Activated CD4-positive, alpha-beta T cell treated with anti-CD3 and anti-CD28 coated beads, Interleukin-2, amount 10 ng/mL, durations not matched to agents 24 days and 14 days (primary cell): Measurements from ENCODE around the gene DPH6. TPM values are rescaled to one million over a fixed set of nuclear protein-coding genes. Genes with fewer than 3 reads are reported as not detected.
"Not testable (repeated sequence)": the region's sequence is repeated elsewhere in the genome, so short reads cannot be mapped to it uniquely, and the experiment has no call there.

Source experiments
- DNase-seq: peaks from one replicate; pipeline ENCODE4 v3.0.0; 2022
- H3K27ac Mint-ChIP-seq: one replicate; pipeline ENCODE4 v1.8.0; 2022; ENCODE audit warnings: mild to moderate bottlenecking, mixed read lengths
- H3K27me3 Mint-ChIP-seq: one replicate; pipeline ENCODE4 v1.8.0; 2022; ENCODE audit warnings: mixed read lengths
- H3K36me3 Mint-ChIP-seq: one replicate; pipeline ENCODE4 v1.8.0; 2022; ENCODE audit warnings: low read depth, mild to moderate bottlenecking, mixed read lengths
- H3K4me1 Mint-ChIP-seq: one replicate; pipeline ENCODE4 v1.8.0; 2021; ENCODE audit warnings: mixed read lengths
- H3K4me3 Mint-ChIP-seq: one replicate; pipeline ENCODE4 v1.8.0; 2022; ENCODE audit warnings: mild to moderate bottlenecking, moderate library complexity, mixed read lengths
- H3K9me3 Mint-ChIP-seq: one replicate; pipeline ENCODE4 v1.8.0; 2021; ENCODE audit warnings: mixed read lengths
- intact Hi-C: fragments of 100-400 bp; cut with micrococcal nuclease; formaldehyde crosslinking; loops from one replicate; pipeline ENCODE4 v1.15.1; 2023
- total RNA-seq: library from RNA; stranded (reverse); gene quantifications from 2 replicates; pipeline ENCODE4 v1.2.3, GENCODE V29; 2022

Gene DPH6
- total RNA-seq, 1 donor from 2014 or later = 15.2 TPM

DNA sequence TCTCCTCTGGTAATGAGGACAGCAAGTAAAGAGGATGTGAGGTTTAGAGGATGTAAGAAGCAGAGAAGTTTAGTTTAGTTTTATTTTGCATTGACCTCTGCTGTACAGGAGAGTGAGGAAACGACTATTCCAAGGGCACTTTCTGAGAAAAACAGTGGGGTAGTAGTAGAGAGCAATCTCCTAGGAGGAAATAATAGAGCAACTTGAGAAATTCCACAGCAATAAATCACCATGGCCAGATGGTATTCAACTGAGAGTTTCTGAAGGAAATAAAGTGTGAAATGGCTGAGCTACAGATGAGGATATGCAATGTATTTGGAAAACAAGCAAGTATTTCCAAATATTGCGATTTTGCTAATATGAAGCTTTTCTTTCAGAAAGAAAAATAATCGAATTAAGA is 118.9 kb downstream of the DPH6 start:
- Mint-ChIP-seq H3K27me3 (no peaks in the 10 kb centered on the region), H3K27ac (no peak overlapping the region), H3K36me3 (no peaks in the 10 kb centered on the region), H3K9me3 (no peaks in the 10 kb centered on the region), H3K4me1 (no peaks in the 10 kb centered on the region), H3K4me3 (no peak overlapping the region)
- no peak for DNase-seq
- intact Hi-C loops = no loop called here

DNA sequence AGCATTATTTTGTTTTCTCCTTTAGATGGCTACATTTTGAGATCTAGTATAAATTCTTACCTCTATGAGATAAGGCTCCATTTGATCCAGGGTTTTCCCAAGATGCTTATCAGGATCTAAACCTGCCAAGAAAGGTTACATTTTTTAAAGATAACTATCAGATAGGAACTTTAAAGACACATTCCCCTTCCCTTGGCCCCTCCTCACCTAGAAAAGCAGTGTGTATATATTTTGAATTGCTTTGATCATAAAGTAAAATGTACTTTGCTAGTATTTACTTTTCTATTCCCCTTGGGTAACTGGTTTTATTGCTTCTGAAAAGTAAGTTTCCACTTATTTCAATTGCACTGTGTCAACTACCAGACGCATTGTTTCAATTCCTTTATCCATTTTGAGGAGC is 135.2 kb downstream of the DPH6 start:
- Mint-ChIP-seq H3K4me3 (no peak overlapping the region), H3K27ac (no peak overlapping the region), H3K4me1 (no peaks in the 10 kb centered on the region), H3K36me3 (no peaks in the 10 kb centered on the region), H3K9me3 (no peaks in the 10 kb centered on the region), H3K27me3 (no peaks in the 10 kb centered on the region)
- no peak for DNase-seq
- intact Hi-C loops = no loop called here

DNA sequence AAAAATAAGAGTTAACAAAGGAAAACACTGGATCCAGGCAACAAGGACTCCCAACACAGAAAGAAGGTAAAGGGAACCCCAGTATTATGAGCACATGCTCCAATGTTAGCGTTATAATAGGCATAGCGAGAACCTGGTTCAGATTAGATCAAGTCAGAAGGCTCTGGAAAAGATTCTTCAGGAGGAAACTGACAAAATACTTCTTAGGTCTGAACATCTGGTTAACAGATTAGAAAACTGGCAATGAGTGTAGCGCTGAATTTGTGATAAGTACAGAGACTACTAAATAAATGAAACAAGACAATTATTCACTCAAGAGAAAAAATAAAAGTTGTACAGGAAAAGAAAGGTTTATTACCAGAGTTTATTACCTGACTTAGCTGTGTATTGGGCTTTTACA is 146.1 kb downstream of the DPH6 start:
- H3K9me3 Mint-ChIP-seq = no peaks in the 10 kb centered on the region
- no peak overlapping the region for H3K27ac Mint-ChIP-seq
- H3K27me3 Mint-ChIP-seq = no peaks in the 10 kb centered on the region
- H3K4me3 Mint-ChIP-seq = no peak overlapping the region
- H3K4me1 Mint-ChIP-seq = no peaks in the 10 kb centered on the region
- intact Hi-C loops = no loop called here
- H3K36me3 Mint-ChIP-seq = no peaks in the 10 kb centered on the region
- no peak for DNase-seq

DNA sequence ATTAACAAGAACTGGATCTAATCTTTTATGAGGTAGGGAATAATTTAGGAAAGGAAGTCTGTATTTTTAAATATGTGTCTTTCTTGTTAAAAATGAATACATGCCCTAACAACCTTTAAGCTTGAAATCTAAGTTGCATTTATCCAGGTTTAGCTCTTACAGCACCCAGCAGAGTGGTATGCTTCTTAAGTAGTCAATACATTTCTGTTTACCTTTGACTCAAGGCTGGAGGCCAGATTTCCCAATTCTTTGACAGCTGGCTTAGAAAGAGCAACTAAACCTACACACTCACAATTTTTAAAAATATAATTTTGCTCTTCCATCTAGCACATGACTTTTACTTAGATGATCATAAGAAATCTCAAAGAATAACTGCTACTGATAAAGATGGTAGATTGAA is 148.9 kb downstream of the DPH6 start:
- H3K4me3 Mint-ChIP-seq = no peak overlapping the region
- H3K9me3 Mint-ChIP-seq = no peaks in the 10 kb centered on the region
- no peaks in the 10 kb centered on the region for H3K36me3 Mint-ChIP-seq
- no peak for DNase-seq
- H3K27ac Mint-ChIP-seq = no peak overlapping the region
- intact Hi-C loops = no loop called here
- H3K4me1 Mint-ChIP-seq = no peaks in the 10 kb centered on the region
- no peaks in the 10 kb centered on the region for H3K27me3 Mint-ChIP-seq

DNA sequence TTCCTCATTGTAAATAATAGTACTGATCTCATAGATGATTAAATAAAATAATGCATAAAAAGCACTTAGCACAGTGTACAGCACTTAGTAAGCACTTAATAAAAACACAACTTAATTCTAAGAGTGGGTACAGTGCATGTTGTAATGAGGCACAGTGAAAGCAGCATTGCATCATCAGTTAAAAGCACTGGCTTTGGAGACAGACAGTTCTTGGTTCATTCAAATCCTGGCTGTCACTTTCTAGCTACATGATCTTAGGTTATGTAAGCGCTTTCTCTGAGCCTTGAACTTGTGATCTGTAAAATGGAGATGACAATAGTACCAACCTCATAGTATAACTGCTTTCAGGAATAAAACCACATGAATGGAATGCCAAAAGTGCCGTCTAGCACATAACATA is 151.5 kb downstream of the DPH6 start:
- Mint-ChIP-seq H3K27me3 (no peaks in the 10 kb centered on the region), H3K4me3 (no peak overlapping the region), H3K4me1 (no peaks in the 10 kb centered on the region), H3K36me3 (no peaks in the 10 kb centered on the region), H3K9me3 (peaks cover 5% of the 10 kb centered on the region), H3K27ac (no peak overlapping the region)
- intact Hi-C loops = no loop called here
- DNase-seq = no peak

DNA sequence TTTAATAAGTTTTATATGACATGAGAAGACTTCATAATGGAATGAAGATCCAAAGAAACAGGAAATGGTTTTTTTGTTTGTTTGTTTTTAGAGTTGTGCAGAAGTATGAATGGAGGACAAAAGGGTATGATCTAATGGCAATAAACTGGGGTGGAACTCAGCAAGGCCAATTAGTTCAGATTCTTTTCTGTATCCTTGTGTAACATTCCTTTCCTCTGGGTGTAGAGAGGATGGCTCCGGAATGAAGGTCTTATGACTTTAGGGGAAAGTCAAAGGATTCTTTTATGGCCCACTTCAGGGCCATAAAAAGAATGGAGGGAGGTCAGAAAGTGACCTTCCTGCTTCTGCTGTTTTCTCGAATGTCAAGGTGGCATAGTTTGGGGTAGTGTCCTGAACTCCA is 152.6 kb downstream of the DPH6 start:
- Mint-ChIP-seq H3K27ac (no peak overlapping the region), H3K9me3 (peaks cover 6% of the 10 kb centered on the region), H3K36me3 (no peaks in the 10 kb centered on the region), H3K27me3 (no peaks in the 10 kb centered on the region), H3K4me1 (no peaks in the 10 kb centered on the region), H3K4me3 (no peak overlapping the region)
- DNase-seq = no peak
- intact Hi-C loops = no loop called here

DNA sequence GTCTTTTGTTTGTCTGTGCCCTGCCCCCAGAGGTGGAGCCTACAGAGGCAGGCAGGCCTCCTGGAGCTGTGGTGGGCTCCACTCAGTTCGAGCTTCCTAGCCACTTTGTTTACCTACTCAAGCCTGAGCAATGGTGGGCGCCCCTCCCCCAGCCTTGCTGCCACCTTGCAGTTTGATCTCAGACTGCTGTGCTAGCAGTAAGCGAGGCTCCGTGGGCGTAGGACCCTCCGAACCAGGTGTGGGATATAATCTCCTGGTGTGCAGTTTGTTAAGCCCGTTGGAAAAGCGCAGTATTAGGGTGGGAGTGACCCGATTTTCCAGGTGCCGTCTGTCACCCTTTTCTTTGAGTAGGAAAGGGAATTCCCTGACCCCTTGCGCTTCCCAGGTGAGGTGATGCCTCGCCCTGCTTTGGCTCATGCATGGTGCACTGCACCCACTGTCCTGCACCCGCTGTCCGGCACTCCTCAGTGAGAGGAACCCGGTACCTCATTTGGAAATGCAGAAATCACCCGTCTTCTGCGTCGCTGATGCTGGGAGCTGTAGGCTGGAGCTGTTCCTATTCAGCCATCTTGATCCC is 154.5 kb downstream of the DPH6 start:
- H3K4me3 Mint-ChIP-seq, H3K27ac Mint-ChIP-seq, H3K27me3 Mint-ChIP-seq, H3K9me3 Mint-ChIP-seq, intact Hi-C loops, DNase-seq, H3K36me3 Mint-ChIP-seq, H3K4me1 Mint-ChIP-seq: not testable (repeated sequence)

DNA sequence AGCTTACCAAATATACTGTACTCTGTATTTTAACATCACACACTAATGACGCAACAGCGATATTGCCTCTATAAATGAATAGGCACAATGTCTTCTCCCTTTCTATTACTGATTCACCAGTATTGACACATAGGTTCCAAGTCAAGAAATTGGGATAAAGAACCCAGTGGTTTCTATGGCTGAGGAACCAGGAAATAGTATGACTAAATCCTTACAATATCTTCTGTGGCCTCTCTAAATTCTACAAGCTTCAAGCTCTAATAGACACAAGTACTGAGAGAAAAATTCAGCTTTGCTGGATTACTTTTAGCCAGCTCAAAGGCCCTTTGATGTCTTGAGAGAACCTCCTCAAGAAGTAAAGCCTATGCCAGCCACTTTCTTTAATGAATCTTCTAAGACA is 162.5 kb downstream of the DPH6 start:
- no peak overlapping the region for H3K4me3 Mint-ChIP-seq
- H3K27me3 Mint-ChIP-seq = no peaks in the 10 kb centered on the region
- H3K4me1 Mint-ChIP-seq = no peaks in the 10 kb centered on the region
- no peaks in the 10 kb centered on the region for H3K36me3 Mint-ChIP-seq
- intact Hi-C loops = no loop called here
- H3K9me3 Mint-ChIP-seq = peaks cover under 1% of the 10 kb centered on the region
- DNase-seq = no peak
- no peak overlapping the region for H3K27ac Mint-ChIP-seq

DNA sequence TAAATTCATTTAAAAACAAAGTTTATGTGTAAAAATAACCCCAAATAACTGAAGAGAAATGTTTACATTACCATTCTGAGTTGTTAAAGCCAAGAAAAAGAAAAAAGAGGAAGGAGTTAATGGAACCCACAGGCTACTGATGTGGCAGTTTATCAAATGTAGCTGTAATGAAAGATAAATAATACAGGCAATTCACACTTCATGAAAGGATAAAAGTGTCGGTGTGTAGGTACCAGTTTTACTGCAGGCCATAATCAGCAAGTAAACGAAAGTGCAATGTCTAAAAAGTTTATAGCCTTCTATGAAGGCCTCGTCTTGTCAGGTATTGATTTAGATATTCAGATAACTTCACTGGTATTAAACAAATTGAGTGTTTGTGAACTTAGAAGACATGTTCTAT is 164.6 kb downstream of the DPH6 start:
- no peaks in the 10 kb centered on the region for H3K4me1 Mint-ChIP-seq
- no peak overlapping the region for H3K4me3 Mint-ChIP-seq
- no peaks in the 10 kb centered on the region for H3K27me3 Mint-ChIP-seq
- intact Hi-C loops = no loop called here
- H3K27ac Mint-ChIP-seq = no peak overlapping the region
- DNase-seq = no peak
- no peaks in the 10 kb centered on the region for H3K36me3 Mint-ChIP-seq
- peaks cover 7% of the 10 kb centered on the region for H3K9me3 Mint-ChIP-seq

DNA sequence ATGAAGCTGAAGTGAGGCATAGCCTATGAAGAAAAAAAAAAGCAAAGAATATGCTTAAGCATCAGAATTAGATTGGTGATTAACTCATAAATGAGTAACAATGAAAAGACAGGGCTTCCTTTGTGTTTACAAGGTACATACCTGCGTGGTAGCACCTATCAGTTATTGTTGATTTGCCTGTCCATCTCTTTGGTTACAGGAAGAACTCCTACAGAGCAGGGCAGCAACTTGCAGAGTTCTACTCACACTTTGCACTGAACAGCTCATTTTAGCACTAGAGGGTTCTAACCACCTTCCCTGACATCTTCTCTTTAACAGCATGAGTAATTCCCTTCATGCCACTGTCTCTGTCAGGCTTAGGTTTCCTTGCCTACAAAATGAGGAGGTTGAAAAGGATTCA is 166.0 kb downstream of the DPH6 start:
- Mint-ChIP-seq H3K27ac (no peak overlapping the region), H3K4me3 (no peak overlapping the region), H3K27me3 (no peaks in the 10 kb centered on the region), H3K9me3 (peaks cover 7% of the 10 kb centered on the region), H3K36me3 (no peaks in the 10 kb centered on the region), H3K4me1 (no peaks in the 10 kb centered on the region)
- intact Hi-C loops = no loop called here
- DNase-seq = no peak

DNA sequence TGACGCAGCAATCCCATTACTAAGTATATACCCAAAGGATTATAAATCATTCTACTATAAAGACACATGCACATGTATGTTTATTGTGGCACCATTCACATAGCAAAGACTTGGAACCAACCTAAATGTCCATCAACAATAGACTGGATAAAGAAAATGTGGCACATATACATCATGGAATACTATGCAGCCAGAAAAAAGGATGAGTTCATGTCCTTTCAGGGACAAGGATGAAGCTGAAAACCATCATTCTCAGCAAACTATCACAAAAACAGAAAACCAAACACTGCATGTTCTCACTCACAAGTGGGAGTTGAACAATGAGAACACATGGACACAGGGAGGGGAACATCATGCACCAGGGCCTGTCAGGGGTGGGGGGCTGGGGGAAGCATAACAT is 167.5 kb downstream of the DPH6 start:
- not testable (repeated sequence) for DNase-seq

DNA sequence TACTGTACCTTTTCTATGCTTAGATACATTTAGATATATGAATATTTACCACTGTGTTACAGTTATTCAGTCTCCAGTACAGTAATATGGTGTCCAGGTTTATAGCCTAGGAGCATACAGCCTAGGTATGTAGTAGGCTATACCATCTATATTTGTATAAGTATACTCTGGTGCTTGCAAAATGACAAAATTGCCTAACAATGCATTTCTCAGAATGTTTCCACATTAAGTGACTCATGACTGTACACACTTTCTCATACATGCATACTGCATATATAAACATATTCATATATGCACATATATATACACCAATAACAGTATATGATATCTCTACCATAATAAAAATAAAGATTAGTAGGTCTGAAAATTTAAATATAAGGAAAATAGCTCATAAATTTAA is 169.3 kb downstream of the DPH6 start:
- Mint-ChIP-seq H3K36me3 (no peaks in the 10 kb centered on the region), H3K4me1 (no peaks in the 10 kb centered on the region), H3K4me3 (no peak overlapping the region), H3K27me3 (no peaks in the 10 kb centered on the region), H3K27ac (no peak overlapping the region), H3K9me3 (peaks cover 7% of the 10 kb centered on the region)
- intact Hi-C loops = no loop called here
- DNase-seq = no peak

More for the DNA sequence above, 167.5 kb downstream of the DPH6 start:
- H3K4me3 Mint-ChIP-seq, H3K27me3 Mint-ChIP-seq, H3K27ac Mint-ChIP-seq, H3K9me3 Mint-ChIP-seq, H3K36me3 Mint-ChIP-seq, H3K4me1 Mint-ChIP-seq, intact Hi-C loops: not testable (repeated sequence)

DNA sequence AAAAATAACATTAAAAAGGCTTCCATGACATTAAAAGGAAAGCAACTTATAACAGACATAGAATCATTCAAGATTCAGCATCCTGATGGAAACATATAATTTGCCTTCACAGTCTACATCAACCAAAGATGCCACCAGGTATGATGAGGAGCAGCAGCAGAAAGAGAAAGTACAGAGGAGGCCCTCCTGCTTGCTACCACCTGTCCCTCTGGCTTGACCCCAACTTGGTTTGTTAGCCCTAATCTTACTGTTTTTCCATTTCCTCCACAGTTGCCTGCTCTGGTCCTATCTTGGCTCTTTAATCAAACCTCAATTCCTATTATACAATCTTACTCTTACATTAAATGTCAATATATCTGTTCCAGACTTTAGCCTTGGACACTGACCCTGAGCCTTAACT is 171.3 kb downstream of the DPH6 start:
- Mint-ChIP-seq H3K27me3 (no peaks in the 10 kb centered on the region), H3K4me1 (no peaks in the 10 kb centered on the region), H3K27ac (no peak overlapping the region), H3K4me3 (no peak overlapping the region), H3K36me3 (no peaks in the 10 kb centered on the region), H3K9me3 (peaks cover 7% of the 10 kb centered on the region)
- DNase-seq = no peak
- intact Hi-C loops = no loop called here

DNA sequence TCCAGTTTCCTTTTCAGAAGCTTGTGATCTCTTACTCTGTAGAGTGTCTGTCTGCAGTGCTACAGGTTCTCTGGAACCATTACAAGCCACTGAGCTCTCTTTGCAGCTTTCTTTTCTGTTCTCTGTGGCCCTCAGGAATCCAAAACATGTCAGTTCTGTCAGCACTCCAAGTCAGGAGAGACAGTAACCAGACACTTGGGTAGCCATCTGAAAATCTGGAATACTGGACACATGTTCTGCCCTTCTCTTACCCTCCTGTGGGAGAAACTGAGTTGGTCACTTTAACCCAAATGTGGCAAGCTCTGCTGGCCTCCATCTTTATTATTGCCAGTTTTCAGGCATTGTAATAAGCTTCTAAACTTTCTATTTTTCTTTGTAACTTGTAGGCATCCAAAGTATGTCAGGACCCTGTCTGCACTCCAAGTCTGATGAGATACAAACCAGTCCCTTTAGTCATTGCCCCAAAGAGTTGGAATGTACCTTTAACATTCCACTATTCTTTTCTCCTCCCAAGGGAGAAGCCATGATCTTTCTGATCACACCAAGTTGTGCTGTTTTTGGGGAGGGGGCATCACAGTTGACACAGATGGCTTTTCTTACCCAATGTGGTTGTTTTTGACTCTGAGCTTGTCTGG is 183.7 kb downstream of the DPH6 start:
- DNase-seq = no peak
- H3K4me1 Mint-ChIP-seq = no peaks in the 10 kb centered on the region
- H3K27ac Mint-ChIP-seq = no peak overlapping the region
- H3K36me3 Mint-ChIP-seq = no peaks in the 10 kb centered on the region
- peaks cover 31% of the 10 kb centered on the region for H3K9me3 Mint-ChIP-seq
- H3K4me3 Mint-ChIP-seq = no peak overlapping the region
- intact Hi-C loops = no loop called here
- H3K27me3 Mint-ChIP-seq = no peaks in the 10 kb centered on the region

DNA sequence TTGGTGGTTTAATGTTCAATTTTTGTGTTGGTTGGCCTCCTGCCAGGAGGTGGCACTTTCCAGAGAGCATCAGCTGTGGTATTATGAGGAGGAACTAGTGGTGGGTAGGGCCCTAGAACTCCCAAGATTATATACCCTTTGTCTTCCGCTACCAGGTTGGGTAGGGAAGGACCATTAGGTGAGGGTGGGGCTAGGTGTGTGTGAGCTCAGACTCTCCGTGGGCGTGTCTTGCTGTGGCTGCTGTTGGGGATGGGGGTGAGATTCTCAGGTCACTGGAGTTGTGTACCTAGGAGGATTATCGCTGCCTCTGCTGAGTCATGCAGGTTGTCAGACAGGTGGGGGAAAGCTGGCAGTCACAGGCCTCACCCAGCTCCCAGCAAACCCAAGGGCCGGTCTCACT is 187.1 kb downstream of the DPH6 start:
- Mint-ChIP-seq H3K27ac (no peak overlapping the region), H3K4me1 (no peaks in the 10 kb centered on the region), H3K9me3 (peaks cover 28% of the 10 kb centered on the region), H3K27me3 (no peaks in the 10 kb centered on the region), H3K36me3 (no peaks in the 10 kb centered on the region), H3K4me3 (no peak overlapping the region)
- intact Hi-C loops = no loop called here
- no peak for DNase-seq
